HG03108 (cell line): ENCODE measurements around the gene COBLL1.

Experiments
- ATAC-seq: cut with Tn5 transposase; IDR thresholded peaks from one replicate; pipeline ENCODE4 v1.9.1; 2021; ENCODE audit warnings: moderate library complexity; ENCODE audit not compliant: unreplicated experiment

Gene COBLL1

GRCh38 chr2:164789968-164790367 lies 51.7 kb downstream of the COBLL1 start:
- ATAC-seq: no peak

- ATAC-seq: no peak
Observed at GRCh38 chr2:164786787-164787186, 54.8 kb downstream of the COBLL1 start.

- no peak for ATAC-seq
Observed at GRCh38 chr2:164785457-164785856, 56.2 kb downstream of the COBLL1 start.

- no peak for ATAC-seq
Observed at GRCh38 chr2:164784376-164784775, 57.2 kb downstream of the COBLL1 start.

- ATAC-seq: no peak
Observed at GRCh38 chr2:164782323-164782722, 59.3 kb downstream of the COBLL1 start.

- ATAC-seq: no peak
Observed at GRCh38 chr2:164781394-164781793, 60.2 kb downstream of the COBLL1 start.

GRCh38 chr2:164780611-164781178 lies 60.9 kb downstream of the COBLL1 start:
- no peak for ATAC-seq

- ATAC-seq: no peak
Observed at GRCh38 chr2:164779383-164780057, 62.1 kb downstream of the COBLL1 start.

- ATAC-seq: no peak
Observed at GRCh38 chr2:164778723-164779122, 62.9 kb downstream of the COBLL1 start.

- no peak for ATAC-seq
Observed at GRCh38 chr2:164777847-164778461, 63.7 kb downstream of the COBLL1 start.

GRCh38 chr2:164773635-164774034 lies 68.0 kb downstream of the COBLL1 start:
- ATAC-seq: no peak

- no peak for ATAC-seq
Observed at GRCh38 chr2:164773091-164773490, 68.5 kb downstream of the COBLL1 start.

- no peak for ATAC-seq
Observed at GRCh38 chr2:164771897-164772296, 69.7 kb downstream of the COBLL1 start.

- ATAC-seq: no peak
Observed at GRCh38 chr2:164770421-164770916, 71.2 kb downstream of the COBLL1 start.

GRCh38 chr2:164766954-164767320 lies 74.7 kb downstream of the COBLL1 start:
- no peak for ATAC-seq

- ATAC-seq: no peak
Observed at GRCh38 chr2:164766216-164766953, 75.2 kb downstream of the COBLL1 start.

- no peak for ATAC-seq
Observed at GRCh38 chr2:164764996-164765395, 76.6 kb downstream of the COBLL1 start.

GRCh38 chr2:164764474-164764873 lies 77.1 kb downstream of the COBLL1 start:
- no peak for ATAC-seq

GRCh38 chr2:164763431-164763830 lies 78.2 kb downstream of the COBLL1 start:
- ATAC-seq: no peak

- peak; percentile 10 for ATAC-seq
Observed at GRCh38 chr2:164761737-164762460, 79.7 kb downstream of the COBLL1 start.

GRCh38 chr2:164761201-164761600 lies 80.4 kb downstream of the COBLL1 start:
- ATAC-seq: peak; percentile 99
